CD4-positive, alpha-beta T cell treated with Interleukin-17A for 4 hours (primary cell): ENCODE measurements around the gene CEP20.
A peak's percentile ranks its signal among the peaks of the same experiment; 100 is the strongest.

Experiments
- DNase-seq: peaks from one replicate; pipeline ENCODE4 v3.0.0-alpha.2; 2020; ENCODE audit warnings: mixed read lengths

The CEP20 gene

DNA sequence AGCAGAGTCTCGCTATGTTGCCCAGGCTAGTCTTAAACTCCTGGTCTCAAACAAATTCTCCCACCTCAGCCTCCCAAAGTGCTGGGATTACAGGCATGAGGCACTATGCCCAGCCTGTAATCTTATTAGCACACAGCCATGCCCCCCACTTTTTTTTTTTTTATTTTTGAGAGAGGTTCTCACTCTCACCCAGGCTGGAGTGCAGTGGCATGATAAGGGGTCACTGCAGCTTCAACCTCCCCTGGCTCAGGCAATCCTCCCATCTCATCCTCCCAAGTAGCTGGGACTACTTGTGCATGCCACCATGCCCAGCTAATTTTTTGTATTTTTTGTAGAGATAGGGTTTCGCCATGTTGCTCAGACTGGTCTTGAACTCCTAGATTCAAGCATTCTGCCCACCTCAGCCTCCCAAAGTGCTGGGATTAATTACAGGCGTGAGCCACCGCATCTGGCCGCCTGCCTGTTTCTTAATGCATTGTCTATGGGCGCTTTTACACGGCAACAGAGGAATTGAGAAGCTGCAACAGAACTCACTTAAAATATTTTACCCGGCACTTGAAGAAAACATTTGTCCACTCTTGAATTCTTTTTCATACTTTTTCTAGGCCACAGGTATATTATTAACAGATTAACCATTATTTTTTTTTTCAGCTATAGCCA, 8.8 kb upstream of the CEP20 start:
- DNase-seq, result no peak

DNA sequence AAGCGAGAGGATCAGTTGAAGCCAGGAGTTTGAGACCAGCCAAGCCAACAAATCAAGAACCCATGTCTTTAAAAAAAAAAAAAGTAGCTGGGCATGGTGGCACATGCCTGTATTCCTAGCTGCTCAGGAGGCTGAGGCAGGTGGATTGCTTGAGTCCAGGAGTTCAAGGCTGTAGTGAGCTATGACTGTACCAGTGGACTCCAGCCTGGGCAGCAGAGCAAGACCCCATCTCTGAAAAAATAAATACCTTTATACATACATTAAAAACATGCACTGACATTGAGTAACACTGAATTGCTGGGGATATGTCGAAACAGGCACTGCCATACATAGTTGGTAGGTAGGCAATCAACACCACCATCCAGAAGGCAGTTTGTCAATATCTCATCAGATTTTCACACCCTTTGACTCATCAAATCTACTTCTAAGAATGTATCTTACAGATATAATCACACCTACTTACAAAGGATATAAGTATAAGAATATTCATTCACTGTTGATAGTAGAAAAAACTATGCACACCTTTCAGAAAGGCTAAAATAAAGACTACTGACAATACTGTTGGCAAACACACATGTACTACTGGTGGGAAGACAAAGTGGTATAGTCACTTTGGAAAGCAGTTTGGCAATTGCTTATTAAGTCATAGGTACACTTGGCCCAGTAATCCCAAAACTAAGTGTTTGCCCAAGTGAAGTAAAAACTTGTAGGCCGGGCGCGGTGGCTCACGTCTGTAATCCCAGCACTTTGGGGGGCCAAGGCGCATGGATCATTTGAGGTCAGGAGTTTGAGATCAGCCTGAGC, 6.4 kb upstream of the CEP20 start:
- no peak for DNase-seq

DNA sequence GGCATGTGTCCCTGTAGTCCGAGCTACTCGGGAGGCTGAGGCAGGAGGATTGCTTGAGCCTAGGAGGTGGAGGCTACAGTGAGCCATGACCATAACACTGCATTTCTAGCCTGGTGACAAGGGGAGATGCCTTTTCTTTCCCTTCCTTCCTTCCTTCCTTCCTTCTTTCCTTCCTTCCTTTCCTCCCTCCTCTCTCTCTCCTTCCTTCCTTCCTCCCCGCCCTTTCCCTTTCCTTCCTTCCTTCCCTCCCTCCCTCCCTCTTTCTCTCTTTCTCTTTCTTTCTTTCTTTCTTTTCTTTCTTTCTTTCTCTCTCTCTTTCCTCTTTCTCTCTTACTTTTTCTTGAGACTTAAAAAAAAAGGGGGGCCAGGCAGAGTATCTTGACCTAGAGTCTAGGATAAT, 3.1 kb upstream of the CEP20 start:
- DNase-seq, result no peak

DNA sequence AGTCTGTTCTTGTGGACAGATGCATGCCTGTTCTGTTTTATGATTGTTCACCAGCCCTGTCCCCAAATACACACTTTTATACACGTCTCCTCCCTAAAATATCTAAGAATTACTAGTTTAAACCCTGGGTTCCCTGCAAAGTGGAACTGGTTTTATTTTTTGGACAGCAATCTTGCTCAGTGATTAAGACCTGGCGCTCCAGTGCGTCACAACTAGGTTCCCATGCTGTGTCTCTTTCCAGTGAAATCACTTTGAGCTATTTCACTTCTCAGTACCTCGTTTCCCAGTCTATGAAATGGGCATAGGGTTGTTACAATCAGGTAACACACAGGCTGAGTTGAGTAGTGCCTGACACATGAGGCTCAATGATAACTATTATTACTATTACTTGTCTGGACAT, 1.1 kb downstream of the CEP20 start:
- no peak for DNase-seq

DNA sequence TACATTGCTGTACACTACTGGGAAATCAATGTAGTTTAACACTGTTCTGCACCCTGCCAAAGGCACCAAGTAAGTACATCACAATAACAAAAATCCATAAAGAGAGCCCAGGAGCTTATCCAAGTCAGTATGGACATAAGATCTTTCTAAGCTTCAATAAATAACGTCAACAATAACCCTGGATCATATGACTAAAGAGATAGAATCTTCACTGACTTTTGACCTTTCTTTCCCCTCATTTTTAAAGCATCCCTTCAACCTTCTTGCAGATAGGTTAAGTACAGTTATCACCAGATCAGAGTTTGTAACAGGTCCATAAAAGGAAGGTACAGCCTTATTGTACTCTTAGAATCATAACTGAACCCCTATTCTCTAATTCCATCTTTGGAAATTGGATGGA, 2.3 kb downstream of the CEP20 start:
- DNase-seq, result no peak

DNA sequence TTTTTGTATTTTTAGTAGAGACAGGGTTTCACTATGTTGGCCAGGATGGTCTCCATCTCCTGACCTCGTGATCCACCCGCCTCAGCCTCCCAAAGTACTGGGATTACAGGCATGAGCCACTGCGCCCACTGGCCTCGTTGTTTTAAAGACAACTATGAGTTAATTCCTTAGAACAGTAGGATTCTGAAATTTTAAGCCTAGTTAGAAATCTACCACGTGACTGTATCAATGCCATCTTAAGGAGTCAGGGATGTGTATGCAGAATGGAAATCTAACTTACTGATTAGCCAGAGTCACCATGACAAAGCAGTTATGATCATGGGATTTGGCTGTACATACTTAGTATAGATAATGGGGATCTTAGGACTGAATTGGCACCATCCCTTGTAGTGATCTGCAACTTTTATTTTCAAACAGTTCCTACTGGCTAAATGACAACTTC, 2.8 kb downstream of the CEP20 start:
- no peak for DNase-seq

DNA sequence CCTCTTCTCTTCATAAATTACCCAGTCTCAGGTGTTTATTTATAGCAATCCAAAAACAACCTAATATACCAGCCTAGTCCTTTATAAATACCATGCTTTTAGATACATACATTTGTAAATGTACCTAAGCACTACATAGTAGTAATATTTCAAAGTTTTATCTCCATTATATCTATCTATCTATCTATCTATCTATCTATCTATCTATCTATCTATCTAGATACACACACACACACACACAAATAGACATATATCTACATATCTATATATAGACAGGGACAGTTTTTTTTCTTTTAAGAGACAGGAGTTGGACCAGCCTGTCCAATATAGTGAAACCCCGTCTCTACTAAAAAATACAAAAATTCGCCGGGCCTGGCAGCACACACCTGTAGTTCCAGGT, 5.8 kb downstream of the CEP20 start:
- no peak for DNase-seq

DNA sequence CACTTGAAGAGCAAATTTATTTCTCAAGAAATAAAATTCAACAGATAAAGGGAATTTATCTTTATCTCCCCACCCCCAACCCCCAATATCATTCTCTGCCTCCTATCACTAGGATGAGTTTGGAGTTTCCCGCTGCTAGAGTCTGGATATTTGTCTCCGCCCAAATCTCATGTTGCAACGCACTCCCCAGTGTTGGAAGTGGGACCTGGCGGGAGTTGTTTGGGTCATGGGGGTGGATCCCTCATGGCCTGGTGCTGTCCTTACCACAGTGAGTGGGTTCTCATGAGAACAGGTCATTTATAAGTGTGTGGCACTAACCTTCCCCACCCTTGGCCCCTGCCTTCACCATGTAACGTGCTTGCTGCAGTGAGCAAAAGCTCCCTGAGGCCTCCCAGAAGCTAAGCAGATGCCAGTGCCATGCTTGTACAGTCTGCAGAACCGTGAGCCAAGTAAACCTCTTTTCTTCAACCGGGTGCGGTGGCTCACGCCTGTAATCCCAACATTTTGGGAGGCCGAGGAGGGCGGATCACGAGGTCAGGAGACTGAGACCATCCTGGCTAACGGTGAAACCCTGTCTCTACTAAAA, 6.5 kb downstream of the CEP20 start:
- no peak for DNase-seq

DNA sequence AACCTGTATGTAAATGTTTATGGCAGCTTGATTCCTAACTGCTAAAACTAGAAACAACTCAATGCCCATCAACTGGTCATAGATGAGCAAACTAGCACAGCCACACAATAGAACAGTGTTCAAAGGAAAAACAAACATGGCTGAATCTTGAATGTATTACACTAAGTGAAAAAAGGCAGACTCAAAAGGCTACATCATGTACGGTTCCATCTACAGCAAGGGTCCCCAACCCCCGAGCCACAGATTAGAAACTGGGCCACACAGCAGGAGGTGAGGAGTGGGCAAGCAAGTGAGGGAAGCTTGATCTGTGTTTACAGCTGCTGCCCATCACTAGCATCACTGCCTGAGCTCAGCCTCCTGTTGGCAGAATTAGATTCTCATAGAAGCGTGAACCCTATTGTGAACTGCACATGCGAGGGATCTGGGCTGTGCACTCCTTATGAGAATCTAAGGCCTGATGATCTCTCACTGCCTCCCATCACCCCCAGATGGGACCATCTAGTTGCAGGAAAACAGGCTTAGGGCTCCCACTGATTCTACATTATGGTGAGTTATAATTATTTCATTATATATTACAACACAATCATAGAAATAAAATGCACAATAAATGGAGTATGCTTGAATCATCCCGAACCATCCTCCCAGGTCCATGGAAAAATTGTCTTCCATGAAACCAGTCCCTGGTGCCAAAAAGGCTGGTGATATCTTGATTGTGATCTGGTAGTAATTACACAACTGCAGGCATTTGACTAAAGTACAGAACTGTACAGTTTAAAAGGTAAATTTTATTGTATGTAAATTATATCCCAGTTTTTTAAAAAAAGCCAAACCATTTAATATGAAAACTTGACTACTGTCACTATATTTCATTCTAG, 7.7 kb downstream of the CEP20 start:
- no peak for DNase-seq

DNA sequence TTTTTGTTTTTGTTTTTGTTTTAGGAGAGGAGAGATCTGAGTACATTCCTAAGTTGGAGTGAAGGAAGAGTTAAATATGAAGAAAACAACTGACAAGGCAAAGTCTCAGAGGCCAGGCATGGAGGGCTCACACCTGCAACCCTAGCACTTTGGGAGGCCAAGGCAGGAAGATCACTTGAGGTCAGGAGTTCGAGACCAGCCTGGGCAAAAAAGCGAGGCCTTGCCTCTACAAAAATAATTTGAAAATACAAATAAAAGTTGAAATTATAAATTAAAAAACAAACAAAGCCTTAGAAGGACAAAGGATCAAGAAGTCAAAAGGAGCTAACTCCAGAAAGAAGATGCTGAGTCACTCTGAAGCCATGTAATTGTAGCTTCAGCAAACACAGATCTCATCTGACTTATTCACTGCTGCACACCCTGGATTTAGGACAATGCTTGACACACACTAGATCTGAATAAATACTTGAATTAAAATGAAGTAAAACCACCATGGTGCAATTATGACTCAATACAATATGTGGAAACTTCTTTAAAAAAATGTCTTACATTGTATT, 9.1 kb downstream of the CEP20 start:
- no peak for DNase-seq

DNA sequence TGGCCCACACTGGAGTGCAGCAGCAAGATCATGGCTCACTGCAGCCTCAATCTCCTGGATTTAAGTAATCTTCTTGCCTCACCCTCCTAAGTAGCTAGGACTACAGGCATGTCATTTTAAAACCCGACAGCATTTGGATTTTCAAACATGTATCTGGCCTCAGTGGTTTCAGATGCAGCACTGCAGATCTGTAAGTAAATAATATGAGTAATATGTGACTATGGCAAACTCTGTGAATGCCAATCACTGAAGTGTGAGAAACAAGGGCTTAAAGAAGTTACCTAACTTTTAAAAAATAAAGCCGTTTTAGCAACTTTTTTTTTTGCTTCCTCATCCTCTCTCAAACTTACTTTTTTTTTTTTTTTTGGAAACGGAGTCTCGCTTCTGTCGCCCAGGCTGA, 11.9 kb downstream of the CEP20 start:
- DNase-seq, result no peak

DNA sequence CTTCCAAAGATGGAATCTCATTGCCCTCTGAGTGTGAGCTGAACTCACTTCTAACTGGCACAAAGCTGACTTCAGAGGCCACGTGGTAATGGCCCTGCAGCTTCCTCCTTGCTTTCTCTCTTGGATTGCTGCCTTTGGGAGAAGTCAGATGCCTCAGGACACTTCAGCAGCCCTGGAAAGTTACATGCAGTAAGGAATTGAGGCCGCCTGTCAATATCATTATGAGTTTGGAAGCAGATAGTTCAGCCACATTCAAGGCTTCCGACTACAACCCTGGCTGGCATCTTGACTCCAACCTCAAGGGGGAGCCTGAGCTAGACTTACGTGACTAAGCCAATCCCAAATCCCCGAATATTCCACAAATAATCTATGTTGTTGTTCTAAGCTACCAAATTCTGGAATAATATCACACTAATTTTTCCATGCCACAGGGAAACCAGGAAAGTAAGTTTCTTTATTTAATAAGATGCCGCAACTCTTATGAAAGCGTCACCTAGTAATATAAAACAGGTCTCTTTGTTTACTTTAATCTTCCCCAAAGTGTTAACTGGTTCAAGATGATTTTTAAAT, 13.6 kb downstream of the CEP20 start:
- peak; percentile 38 for DNase-seq

DNA sequence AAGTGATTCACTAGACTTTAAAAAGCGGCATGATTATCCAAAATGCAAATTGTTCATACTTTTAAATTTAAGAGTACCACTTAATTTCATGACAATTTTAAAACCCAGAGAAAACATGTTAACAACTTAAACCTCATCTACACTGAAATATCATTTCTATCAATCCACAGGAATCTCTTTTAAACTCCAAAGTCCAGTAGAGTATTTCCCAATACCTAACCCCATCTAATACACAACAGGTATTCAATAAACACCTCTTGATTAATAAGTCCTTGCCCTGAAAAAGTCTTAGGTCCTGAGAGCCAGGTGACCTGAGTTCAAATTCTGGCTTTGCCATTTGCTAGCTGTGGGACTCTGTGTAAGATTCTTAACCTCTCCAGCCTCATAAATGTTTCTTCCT, 14.7 kb downstream of the CEP20 start:
- DNase-seq, result no peak

DNA sequence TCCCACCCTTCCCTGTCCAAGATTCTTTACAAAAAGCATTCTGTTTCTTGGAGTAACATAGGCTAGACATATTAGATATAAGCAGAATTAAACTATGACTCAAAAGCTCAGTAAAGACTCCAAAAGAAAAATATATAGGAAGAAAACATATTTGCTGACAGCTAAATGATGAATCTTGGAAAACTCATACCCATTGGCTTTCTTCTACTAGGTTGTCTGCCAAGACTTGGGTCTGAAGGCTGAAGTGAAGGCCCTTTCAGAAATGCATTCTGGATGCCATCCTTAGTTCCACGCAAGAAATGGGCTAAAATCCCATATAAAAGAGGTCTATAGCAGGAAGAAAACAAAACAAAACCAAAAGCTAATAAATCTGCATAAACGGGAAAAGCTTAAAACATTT, 15.1 kb downstream of the CEP20 start:
- DNase-seq, result no peak

DNA sequence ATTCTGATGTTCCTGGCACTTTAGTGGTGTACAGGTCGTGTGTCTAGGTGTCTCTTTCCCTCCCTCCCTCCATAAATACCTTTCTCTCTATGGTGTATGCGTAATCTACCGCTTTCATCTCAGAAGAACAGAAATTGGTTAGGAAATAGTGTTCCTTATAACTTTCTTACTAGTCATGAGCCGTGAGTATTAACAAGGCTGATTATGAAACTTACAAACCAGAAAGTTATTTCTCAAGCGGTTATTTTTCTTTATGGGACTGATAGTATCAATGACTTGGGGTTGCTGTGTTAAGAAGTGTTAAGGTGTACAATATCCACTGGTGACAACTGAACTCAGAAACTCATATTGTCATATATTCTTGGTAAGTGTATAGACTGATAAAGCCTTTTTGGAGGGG, 18.4 kb downstream of the CEP20 start:
- DNase-seq, result no peak

DNA sequence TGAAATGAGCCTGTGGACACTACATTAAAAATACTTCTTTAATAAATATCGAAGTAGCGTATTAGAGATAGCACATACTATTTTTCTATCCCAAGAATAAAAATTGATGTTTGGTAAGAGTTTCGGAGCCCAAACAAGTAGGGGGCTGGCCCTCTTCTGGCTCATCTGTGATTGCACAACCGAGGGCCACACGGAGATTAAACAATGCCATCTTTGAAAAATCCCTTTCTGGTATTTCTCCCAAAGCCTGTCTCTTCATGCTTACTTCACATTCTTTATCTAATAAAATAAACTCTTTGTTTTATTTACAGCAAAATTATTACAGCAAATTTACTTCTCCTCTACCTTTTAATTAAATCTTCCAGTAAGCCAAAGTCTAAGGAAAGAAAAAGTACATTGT, 22.0 kb downstream of the CEP20 start:
- no peak for DNase-seq

DNA sequence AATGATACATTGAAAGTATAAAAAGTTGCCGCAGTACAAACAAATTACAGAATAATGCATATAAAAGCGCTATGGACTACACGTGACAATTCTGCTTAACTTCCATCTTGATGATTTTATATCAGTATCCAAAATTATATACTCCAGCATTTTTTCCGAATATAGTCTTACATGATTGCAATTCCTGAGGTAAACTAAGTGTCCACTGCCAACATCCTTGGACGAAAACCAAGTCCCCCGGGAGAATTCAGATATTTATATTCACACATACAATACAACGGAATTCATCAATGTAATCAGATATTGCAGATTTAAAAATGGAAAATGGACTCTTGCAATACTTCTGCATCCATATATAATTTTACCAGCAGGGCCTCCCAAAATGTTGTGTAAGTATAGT, 22.7 kb downstream of the CEP20 start:
- DNase-seq, result no peak

DNA sequence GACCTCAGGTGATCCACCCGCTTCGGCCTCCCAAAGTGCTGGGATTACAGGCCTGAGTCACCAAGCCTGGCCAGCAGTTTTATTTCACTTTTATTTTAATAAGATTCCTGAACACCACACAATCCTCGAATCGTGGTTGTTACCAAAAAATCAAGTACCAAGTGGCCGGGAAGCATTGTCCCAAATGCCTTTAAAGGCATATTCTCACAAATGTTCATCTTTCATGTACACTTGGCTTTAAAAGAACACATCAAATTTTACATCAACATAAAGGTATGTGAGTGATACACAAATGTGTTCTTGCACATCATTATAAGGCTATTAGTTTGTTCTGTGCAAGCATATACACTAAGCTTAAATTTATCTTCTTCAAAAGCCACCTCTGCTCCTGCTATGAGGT, 23.5 kb downstream of the CEP20 start:
- no peak for DNase-seq

DNA sequence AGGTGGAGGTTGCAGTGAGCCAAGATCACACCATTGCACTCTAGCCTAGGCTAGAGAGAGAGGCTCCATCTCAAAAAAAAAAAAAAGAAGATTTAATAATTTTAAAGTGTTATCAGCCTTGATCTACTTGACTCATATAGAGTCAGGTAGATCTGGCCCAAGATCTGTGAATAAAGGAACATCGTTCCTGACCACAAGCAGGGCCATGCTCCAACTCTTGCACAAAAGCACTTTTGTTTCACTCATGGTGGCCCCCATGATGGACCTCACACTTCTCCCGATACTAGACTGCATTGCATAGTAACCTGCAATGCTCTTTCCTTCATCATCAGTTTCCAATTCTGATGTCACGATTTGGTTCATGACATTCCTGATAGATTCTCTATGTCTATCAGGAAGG, 26.4 kb downstream of the CEP20 start:
- no peak for DNase-seq

DNA sequence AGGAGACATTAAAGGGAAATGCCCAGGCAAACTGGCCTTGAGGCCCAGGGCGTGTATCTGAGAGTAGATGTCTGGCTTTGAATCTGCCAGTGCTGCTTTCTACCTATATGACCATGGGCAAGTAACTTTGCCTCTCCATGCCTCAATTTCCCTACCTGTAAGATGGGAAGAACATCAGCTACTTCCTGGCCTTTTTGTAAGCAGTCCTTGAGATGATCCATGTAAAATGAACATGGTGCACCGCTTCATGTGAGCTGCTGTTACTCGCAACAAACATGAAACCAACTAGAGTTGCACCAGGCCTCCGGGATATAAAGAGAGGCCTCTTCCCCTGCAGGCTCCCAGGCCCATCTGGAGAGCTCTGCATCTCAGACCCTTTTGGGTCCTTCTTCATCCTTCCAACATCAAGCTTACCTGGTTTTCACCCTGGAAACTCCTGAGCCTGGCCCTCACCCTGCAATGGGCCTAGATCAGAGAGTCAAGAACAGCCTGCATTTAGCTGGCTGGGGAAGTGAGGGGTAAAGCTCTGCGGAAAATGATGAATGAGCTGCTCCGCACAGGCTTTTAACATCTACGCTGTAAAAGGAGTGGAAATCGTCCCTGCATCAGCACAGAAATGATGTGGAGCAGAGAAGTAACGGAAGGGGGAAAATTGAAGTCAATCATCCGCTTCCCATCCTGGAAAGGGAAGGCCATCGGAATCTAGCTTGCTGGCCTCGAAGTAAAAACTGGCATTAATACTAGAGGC, 29.3 kb downstream of the CEP20 start:
- no peak for DNase-seq

DNA sequence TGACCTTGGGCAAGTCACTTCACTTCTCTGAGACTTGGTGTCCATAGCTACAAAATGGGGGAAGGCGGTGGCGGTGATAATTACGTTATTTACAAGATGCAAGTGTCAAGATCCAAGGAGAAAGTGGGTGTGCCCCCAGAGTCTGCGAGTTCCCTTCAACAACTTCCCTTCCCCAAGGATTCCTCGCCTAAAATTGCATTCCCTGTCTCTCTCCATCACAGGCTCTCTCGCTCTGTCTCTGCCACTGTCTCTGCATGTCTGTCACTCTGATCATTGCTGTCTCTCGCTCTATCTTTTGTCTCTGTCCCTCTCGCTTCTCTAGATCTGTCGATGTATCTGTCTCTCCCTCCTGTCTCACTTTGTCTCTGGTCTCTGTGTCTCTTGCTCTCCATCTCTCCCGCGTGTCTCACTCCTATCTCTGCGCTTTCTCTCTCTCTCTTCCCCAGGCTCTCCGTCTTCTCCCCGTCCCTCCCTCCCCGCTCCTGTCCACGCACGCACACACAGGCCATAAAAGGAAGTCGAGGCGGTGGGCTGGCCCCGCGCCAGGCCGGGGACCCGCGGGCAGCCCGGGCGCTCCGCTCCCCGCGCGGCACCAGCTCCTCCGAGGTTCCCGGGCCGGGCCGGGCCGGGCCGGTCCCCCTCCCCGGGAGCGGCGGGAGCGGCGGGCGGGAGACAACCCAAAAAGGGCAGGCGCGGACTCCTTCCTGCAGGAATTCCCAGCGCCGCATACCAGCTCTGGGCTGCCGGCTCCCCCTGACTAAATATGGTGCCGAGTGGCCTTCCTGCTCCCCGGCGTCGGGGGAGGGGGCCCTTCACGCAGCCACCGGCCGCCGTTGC, 30.5 kb downstream of the CEP20 start:
- peak; percentile 3 for DNase-seq
